ENCODE measurements around the gene LAD1.

DNA sequence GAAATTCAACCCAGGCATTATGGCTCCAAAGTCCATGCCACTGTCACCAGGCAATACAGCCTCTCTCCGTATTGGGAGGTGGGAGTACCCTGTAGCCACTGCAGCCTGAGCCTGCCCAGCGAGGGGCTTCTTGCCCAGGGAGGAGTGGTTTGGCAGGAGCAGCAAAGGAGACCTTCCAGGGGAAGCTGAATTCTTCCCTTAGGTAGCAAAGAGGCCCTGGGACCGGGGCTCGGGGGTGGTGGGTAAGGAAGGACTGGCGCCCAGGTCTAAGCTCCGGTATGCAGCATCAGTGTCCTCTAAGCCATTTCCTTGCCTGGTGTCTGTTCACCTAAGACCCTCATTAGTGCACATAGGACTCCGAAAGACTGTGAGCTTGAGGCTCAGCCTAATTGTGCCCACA, 38.6 kb downstream of the LAD1 start:
- TF ChIP-seq, protein P1, sequence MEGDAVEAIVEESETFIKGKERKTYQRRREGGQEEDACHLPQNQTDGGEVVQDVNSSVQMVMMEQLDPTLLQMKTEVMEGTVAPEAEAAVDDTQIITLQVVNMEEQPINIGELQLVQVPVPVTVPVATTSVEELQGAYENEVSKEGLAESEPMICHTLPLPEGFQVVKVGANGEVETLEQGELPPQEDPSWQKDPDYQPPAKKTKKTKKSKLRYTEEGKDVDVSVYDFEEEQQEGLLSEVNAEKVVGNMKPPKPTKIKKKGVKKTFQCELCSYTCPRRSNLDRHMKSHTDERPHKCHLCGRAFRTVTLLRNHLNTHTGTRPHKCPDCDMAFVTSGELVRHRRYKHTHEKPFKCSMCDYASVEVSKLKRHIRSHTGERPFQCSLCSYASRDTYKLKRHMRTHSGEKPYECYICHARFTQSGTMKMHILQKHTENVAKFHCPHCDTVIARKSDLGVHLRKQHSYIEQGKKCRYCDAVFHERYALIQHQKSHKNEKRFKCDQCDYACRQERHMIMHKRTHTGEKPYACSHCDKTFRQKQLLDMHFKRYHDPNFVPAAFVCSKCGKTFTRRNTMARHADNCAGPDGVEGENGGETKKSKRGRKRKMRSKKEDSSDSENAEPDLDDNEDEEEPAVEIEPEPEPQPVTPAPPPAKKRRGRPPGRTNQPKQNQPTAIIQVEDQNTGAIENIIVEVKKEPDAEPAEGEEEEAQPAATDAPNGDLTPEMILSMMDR (IDR thresholded peaks at IDR 0.05; ENCODE audit: poor library complexity, severe bottlenecking): no peak
- TF ChIP-seq EZH2 (IDR thresholded peaks at IDR 0.05; ENCODE audit: borderline replicate concordance, insufficient read depth, low read length, poor library complexity, severe bottlenecking): no peak
- no peak for TF ChIP-seq EP300 (conservative IDR thresholded peaks at IDR 0.05; ENCODE audit: poor library complexity, severe bottlenecking)

Data from neural cell (in vitro differentiated cells).